H4 (cell line): Measurements from ENCODE around the gene TRIM36. TPM values are rescaled to one million over a fixed set of nuclear protein-coding genes. Genes with fewer than 3 reads are reported as not detected.
A peak's percentile ranks its signal among the peaks of the same experiment; 100 is the strongest.

Experiments used
- DNase-seq: peaks from one replicate; pipeline ENCODE4 v3.0.0-alpha.2; 2015; ENCODE audit warnings: low spot score
- total RNA-seq: library from RNA; depleted of rRNA; stranded (reverse); fragments of >200 nt; shearing (Covaris generic); gene quantifications from 2 replicates; pipeline ENCODE4 v1.2.3, GENCODE V29; 2014

TRIM36 gene
- total RNA-seq, 1 experiment from 2014 or later: 7.5 TPM

DNA sequence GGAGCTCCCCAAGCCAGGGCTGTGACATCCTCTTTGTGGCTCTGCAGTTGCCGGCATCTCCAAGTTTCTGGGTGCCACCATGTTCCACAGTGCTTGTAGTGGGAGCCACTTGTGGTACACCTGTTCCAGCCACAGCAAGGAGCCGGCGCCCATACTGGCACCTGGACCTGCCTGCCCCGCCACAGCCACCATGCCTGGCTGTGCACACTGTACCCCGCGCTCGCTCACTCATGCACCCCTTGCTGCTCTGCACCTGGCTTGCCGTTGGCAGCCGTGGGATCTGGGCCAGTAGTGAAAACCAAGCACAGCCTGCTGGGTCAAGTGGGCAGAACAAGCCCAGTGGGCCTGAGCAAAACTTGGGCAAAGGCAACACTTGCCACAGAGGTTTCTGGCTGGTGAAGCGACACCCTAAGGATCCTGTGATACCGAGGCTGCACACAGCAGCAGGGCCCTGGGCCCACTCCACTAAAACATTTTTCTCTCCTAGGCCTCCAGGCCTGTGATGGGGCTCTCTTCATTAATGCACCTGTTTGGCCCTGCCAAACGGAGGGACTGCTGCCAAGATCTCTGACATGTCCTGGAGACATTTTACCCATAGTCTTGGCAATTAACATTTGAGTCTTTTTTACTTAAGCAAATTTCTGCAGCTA lies 2.8 kb downstream of the TRIM36 start:
- DNase-seq: no peak

DNA sequence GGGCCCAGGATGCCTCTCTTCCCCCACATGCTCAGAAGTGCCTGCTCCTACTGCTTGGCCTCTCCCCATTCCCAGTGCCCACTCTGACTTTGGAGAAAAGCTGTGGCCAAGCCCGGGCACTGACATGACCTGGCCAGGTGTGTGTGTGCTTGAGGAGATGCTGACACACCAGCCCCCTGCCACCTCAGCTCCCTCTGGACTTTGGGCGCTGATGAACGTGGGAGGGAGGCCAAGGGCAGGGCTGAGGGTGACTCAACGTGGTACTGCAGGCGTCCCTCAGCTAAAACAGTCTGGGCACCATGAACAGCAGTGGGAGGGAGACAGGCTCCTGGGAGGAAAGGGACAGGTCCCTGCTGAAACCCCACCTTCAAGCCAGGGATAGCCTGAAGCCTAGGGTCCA lies 3.9 kb downstream of the TRIM36 start:
- no peak for DNase-seq

DNA sequence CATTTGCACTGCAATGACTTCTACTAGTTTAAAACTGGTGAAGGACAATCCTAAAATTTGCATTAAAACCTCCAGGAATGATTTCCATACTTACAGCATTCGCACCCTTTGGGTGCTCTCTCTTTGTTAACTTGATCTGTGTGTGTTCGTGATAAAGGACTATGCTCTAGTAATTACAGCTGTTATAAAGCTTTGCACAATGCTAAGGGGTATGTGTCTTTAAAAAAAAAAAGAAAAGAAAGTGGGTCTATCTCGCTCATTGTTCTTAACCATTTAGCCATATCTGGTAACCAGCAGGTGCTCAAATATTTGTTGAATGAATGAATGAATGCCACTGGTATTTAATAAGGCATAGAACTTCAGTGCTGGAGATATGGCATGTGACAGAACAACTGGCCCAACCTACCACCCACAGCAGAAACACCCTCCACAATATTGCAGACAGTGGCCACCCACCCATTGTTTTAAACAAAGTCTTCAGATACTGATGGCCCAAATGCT lies 8.7 kb downstream of the TRIM36 start:
- no peak for DNase-seq

DNA sequence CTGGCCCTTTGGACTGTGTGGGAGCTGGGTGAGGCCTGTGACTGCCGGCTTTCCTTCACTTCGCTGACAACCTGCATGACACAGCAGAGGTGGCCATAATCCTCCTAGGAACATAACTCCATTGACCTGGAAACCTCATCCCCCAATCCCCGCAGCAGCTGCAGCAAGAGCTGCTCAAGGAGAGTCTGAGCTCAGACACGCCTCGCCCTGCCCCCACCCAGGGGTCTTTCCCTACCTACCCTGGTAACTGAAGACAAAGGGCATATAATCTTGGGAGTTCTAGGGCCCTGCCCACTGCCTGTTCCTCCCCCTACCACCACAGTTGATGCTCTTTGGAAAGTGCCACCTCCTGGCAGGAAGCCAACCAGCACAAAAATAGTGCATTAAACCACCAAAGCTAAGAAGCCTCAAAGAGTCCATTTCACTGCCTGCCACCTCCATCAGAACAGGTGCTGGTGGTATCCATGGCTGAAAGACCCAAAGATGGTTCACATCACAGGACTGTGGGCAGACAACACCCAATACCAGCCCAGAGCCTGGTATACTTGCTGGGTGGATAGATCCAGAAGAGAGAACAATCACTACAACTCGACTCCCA lies 18.4 kb downstream of the TRIM36 start:
- DNase-seq: no peak

DNA sequence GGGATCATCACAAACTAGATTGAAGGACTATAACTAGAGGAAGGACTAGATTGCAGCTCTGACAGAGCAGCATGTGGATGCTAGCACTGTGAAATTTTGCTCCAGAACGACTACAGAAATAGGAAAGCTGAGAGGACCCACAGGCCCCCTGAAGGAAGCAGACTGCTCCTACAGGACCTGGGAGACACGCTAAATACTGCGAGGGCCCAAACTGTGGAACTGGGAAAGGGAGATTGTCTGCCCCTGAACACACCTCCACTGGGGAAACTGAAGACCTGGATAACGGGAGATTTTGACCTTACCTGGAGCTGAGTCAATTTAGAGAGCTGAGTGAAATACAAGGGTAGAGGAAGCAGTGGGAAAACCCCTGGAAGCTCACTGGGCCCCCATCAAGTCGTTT lies 19.2 kb downstream of the TRIM36 start:
- DNase-seq: no peak

DNA sequence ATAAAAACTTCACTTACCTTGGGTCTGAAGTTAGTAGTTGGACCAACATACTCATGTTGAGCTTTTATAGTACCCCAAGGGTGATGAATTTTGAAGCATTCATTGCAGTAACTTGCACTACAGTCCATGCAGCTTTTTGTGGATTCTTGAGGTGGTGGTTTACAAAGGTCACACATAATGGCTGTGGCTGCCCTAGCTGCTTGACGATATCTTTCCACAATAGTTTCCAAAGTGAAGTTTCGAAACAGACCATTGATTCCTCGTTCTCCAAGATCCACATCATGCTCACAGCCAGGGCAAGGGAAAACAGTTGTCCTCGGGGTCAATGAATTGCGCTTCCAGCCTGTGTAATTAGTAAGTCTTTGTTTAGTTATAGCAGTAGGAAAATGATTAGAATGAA lies 22.7 kb downstream of the TRIM36 start:
- DNase-seq: no peak

DNA sequence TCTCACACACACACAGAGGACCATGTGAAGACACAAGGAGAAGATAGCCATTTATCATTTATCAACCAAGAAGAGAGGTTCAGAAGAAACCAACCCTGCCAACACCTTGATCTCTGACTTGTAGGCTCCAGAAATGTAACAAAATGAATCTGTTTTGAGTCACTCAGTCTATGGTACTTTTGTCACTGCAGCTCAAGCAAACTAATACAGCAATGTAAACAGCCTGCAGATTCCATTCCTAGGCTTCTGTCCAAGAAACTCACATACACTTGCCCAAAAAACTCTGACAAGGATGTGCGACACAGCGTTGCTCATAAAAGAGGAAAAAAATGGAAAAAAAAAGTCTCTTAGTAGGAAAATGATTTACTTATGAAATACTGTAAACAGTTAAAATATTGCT lies 33.4 kb downstream of the TRIM36 start:
- DNase-seq: no peak

DNA sequence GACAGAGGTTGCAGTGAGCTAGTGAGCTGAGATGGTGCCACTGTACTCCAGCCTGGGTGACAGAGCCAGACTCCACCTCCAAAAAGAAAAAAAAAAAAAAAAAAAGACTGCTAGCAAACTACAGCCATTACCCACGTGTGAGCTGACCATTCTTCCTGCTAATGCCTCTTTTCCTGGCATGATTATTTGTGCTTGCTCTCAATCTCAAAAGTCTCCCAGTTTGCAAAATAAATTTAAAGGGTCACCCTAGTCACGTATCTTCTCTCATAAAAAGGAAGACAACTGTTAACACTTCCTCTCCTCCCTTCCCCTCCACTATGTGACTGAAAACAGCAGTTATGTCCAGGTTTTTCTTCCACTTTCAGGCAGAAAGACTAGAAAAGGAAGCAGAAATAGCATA lies 37.2 kb downstream of the TRIM36 start:
- no peak for DNase-seq

DNA sequence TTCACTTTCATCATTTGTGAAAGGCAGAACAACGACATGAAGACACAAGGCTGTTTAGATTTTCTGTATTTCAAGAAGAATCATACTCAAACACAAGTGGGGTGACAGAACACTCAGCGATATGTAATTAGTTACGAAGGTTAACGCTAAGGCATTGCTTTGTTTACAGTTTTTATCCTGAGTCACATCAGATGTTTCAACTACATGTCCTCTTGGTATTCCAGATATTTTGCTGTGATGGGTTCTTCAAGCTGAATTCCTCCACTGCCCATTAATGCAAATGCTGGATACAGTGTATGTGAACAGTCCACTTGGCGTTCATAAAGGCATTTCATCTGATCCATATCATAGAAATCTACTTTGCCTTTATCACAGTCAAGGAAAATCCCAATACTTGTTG lies 43.4 kb downstream of the TRIM36 start:
- no peak for DNase-seq

DNA sequence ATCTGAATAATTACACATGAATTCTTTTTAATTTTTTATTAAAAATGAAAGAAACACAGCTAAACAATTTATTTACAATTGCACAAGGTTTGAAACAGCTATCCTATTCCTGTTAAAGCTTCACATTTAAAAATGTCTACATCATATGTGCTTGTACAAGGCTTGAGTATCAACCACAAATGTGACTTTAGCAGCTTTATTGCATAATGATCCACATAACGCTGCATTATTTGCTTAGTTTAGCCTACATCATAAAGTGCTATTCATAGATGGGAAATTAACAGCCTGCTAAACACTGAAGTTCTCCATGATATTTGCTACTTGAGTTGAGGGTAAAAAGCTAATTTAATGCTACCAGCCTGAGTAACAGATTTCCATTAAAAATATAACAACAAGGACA lies 45.0 kb downstream of the TRIM36 start:
- no peak for DNase-seq

DNA sequence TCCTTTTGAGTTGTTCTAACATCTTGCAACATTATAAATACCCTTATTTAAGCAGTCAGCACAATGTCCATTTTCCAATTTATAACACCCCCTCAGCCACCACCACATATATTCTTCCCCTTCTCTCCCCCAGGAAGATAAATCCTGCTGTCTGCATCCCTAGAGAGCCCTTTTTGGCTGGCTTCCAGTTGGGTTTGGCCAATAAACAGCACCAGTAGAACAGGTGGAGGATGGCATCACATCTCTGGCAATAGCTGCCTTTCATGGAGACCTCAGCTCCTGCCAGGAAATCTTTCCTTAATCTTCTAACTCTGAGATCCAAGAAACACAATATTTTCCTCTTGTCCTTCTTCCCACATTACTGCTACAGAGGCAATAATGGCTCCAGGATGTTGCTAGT lies 53.7 kb downstream of the TRIM36 start:
- DNase-seq: no peak

DNA sequence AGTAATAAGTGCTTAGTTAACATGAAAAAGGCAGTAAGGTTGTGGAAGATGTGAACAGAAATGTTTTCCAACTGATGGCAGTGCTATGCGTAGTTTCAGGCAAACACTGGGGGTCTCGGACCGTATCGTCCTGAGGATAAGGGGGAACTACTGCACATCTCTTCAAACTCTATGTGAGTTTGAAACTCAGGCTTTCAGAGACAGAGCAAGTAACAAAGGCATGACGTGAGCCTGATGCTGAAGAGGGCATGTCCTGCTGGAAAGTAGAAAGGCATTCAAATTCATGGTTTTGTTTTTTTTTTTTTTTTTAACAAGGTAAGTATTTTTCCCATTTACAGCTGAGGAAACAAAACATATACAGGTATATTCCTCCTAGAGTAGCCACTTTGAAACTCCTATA lies 59.9 kb downstream of the TRIM36 start:
- DNase-seq: no peak

DNA sequence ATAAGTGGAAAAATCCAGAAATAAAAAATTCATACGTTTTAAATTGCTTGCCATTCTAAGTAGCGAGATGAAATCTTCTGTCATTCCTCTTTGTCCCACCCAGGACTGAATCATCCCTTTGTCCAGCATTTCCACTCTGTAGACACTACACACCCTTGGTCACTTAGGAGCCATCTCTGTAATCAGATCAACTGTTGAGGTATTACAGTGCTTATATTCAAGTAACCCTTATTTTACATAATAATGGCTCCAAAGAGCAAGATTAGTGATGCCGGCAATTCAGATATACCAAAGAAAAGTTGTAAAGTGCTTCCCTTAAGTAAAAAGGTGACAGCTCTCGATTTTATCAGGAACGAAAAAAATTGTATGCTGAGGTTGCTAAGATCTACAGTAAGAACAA lies 60.4 kb downstream of the TRIM36 start:
- no peak for DNase-seq

DNA sequence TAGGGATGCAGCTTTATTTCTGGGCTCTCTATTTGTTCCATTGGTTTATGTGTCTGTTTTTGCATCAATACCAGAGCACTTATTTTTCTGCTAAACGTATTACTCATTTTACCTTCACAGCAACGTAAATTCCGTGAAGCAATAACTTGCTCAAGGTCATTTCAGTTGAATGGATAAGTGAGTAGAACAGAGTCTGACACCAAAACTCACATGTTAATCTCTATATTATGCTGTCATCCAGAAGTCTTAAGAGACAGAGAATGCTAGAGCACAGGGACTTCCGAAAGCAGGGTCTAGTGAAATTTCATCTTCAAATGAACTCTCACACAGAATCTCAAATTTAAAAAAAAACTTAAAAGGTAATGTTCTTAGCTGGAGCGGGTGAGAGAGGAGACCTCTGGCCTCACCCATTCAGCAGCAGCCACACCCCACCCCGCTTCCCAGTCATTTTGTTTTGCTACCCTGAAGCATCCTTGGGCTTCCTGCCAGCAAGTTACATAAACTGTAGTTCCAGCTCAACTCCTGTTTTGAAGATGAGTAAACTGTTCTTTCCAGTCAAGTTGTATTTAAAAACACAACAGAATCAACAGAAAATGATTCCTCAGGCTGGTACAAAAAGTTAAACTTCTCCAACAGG lies 69.3 kb downstream of the TRIM36 start:
- DNase-seq: no peak

DNA sequence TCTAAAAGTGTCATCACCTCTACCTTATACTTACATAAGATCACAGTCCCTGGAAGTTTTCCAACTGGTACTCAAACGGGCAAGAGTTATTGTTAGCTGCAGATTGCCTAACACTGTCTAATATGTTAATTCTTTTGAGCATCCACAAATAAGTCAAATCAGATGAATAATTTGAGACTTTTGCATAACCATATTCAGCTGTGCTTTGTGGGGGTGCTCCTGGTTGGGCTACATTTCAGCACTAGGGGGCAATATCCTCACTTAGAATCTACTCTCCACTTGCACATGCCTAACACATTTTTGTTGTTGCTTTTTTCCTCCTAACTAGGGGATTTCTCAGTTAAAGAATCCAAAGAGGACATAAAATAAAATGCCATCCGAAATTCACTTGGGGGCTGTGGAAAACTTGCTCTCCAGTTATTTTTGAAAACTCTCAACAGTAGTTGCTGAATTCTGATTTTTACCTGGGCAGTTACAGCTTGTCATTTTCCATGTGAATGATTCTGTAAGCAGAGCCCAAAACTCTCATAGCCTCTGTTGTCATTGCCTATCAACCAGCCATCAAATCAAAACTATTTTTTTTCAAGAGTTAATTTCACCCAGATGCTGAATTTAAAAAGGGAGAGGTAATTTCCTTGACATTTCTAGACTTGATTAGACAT lies 71.5 kb downstream of the TRIM36 start:
- peak; percentile 61 for DNase-seq

DNA sequence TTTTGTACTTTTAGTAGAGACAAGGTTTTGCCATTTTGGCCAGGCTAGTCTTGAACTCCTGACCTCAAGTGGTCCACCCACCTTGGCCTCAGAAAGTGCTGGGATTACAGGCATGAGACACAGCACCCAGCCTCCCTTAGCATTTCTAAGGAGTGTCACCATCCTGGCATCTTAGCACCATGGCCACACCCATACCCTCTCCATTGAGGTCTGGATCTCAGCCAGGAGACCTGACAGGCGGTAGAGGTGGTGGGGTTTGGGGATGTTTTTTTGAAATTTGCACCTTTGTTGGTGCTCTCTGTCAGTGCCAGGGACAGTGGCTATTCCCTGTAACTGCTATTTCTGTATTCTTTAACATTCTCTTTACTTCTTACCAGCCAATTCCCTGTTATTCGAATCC lies 72.5 kb downstream of the TRIM36 start:
- DNase-seq: no peak

DNA sequence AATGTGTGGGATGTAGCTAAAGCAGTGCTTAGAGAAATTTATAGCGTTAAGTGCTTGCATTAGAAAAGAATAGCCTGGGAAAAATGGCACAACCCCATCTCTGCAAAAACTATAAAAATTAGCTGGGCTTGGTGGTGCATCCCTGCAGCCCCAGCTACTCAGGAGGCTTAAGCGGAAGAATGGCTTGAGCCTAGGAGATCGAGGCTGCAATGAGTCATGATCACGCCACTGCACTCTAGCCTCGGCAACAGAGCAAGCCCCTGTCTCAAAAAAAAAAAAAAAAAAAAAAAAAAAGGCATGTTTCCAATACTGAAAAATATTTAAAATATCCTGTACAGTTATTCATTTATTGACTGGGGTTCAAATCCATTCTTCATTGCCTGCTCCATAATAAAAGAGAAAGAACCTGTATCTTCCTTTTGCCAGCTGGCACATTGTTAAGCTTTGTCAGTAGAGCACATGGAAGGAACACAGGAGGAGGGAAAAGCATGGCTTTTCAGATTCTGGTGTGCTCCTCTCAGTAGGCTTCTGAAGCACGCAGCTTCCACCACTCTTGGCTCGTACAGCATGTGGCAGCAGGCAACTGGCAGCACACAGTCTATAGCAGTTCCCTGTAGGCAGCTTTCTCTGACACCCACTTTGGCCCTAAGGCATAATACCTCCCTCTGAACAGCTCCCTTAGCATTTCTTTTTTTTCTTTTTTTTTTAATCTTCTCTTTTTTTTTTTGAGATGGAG lies 73.5 kb downstream of the TRIM36 start:
- DNase-seq: no peak

DNA sequence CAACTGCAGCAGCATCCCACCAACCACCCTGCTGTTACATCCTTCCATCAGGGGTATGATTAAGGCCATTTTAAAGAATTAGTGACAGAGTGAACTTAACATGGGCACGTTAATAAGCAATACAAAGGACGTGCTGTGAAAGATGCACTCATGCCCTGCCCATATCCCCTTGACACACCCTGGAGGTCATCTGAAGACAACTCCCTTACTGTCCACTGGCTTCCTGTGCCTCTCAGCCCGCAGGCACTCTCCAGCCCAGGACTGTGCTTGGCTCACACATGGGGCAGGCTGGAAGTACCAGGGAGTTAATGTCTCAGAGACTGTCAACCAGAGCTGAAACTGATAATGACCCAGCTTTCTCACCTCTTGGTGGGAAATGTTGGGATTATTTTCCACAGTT lies 81.8 kb downstream of the TRIM36 start:
- DNase-seq: no peak

DNA sequence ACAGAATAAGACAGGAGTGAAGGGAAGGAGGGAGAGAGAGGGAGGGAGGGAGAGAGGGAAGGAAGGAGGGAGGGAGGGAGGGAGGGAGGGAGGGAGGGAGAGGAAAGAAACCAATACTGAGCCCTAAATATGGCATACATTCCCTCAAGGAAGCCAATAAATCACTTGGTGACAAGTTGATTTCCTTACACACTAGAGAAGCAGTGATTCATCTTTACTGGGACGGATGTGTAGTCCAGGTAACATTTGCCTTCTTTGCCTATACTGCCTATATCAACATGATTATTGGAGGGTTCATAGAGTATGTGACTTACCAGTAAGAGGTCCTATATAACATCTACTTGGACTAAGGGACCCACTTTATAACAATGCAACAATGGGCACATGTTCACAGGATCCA lies 83.2 kb downstream of the TRIM36 start:
- no peak for DNase-seq

DNA sequence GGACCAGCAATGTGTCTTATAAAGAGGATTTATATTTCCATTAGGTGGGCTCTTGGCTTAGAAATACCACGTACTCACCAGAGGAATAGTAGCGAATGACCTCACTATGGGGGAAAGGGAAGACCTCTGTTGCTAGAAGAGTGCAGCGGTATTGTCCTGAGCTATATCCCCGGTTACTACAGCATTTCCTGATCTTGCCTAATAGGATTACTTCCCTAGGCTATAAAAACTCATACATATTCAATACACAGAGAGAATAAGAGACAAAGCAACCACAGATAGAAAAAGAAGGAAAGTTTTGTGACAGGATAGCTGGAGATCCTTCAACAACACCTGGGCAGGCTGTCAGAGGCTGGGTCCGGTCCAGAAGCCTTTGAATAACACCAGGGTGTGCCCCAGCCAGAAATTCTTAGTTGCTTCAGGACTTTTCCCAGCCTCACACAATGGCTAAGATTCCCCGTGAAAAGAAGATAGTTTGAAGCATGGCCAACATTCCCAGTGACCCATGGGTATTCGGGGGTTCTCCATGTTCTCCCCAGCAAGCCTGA lies 85.4 kb downstream of the TRIM36 start:
- no peak for DNase-seq

DNA sequence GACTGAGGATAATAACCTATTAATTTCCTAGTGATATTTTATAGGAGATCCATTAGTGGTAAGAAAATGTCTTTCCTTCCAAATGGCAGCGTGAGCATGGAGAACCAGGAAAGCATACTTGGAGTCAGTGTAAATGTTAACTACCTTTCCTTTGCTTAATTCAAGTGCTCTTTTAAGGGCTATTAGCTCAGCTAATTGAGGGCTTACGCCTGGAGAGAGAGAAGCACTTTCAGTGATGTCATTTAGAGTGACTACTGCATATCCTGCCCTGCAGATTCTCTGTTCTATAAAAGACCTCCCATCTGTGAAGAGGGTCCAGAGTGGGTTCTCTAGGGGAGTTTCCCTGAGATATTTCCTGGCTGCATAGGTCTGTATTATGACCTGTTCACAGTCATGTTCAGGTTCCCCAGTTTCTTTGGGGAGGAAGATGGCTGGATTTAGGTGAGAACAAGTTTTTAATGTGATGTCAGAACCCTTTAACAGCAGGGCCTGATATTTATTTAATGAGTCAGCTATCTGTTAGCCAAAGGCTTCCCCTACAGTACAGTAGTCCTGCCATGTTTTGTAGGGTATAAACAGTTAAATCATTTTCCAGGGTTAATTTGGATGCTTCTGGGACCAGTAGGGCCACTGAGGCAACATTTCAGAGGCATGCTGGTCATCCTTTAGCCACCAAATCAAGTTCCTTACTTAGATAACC lies 89.6 kb downstream of the TRIM36 start:
- DNase-seq: no peak
